H9 (cell line): ENCODE results near the gene PRTN3. TPM values are rescaled to one million over a fixed set of nuclear protein-coding genes. Genes with fewer than 3 reads are reported as not detected.

ENCODE experiments used
- DNase-seq: peaks from one replicate; pipeline ENCODE4 v3.0.0-alpha.2; 2017
- H2AFZ ChIP-seq: one replicate; pipeline ENCODE4 v1.6.1; 2013; ENCODE audit warnings: mild to moderate bottlenecking, low read length, control low read depth, moderate library complexity
- H2AK5ac ChIP-seq: 2 replicates; pipeline ENCODE4 v1.6.1; 2013; ENCODE audit warnings: low read length, control low read depth, mixed read lengths; ENCODE audit not compliant: insufficient read length
- H2BK120ac ChIP-seq: one replicate; pipeline ENCODE4 v1.6.1; 2013; ENCODE audit warnings: low read depth, mild to moderate bottlenecking, low read length, control low read depth, inconsistent platforms; ENCODE audit not compliant: poor library complexity, severe bottlenecking
- H2BK12ac ChIP-seq: 2 replicates; pipeline ENCODE4 v1.6.1; 2013; ENCODE audit warnings: low read length, control low read depth, mixed read lengths, low read depth; ENCODE audit not compliant: insufficient read length
- H2BK15ac ChIP-seq: 2 replicates; pipeline ENCODE4 v1.6.1; 2013; ENCODE audit warnings: low read depth, low read length, control low read depth
- H2BK20ac ChIP-seq: one replicate; pipeline ENCODE4 v1.6.1; 2013; ENCODE audit warnings: low read depth, mild to moderate bottlenecking, low read length, control low read depth, inconsistent platforms; ENCODE audit not compliant: poor library complexity, severe bottlenecking
- H2BK5ac ChIP-seq: 2 replicates; pipeline ENCODE4 v1.6.1; 2013; ENCODE audit warnings: low read length, control low read depth, mixed read lengths; ENCODE audit not compliant: insufficient read length
- H3K14ac ChIP-seq: 2 replicates; pipeline ENCODE4 v1.6.1; 2013; ENCODE audit warnings: low read length, control low read depth; ENCODE audit not compliant: insufficient read depth
- H3K18ac ChIP-seq: 2 replicates; pipeline ENCODE4 v1.6.1; 2013; ENCODE audit warnings: low read depth, mild to moderate bottlenecking, mixed read lengths, low read length, control low read depth; ENCODE audit not compliant: insufficient read length
- H3K23ac ChIP-seq: 2 replicates; pipeline ENCODE4 v1.6.1; 2013; ENCODE audit warnings: low read length, control low read depth, mixed read lengths, low read depth; ENCODE audit not compliant: insufficient read length
- H3K23me2 ChIP-seq: 2 replicates; pipeline ENCODE4 v1.6.1; 2013; ENCODE audit warnings: low read depth, mild to moderate bottlenecking, mixed read lengths, low read length, control low read depth; ENCODE audit not compliant: insufficient read length, poor library complexity, severe bottlenecking
- H3K27ac ChIP-seq: 2 replicates; pipeline ENCODE4 v1.5.1; 2013; ENCODE audit warnings: low read length, control low read depth, mixed read lengths, low read depth; ENCODE audit not compliant: insufficient read length
- H3K27me3 ChIP-seq: 2 replicates; pipeline ENCODE4 v1.6.1; 2013; ENCODE audit warnings: low read length, control low read depth, inconsistent platforms; ENCODE audit not compliant: insufficient read depth
- H3K4ac ChIP-seq: 2 replicates; pipeline ENCODE4 v1.6.1; 2013; ENCODE audit warnings: low read depth, mild to moderate bottlenecking, control low read depth, inconsistent platforms, low read length, moderate library complexity
- H3K4me1 ChIP-seq: 2 replicates; pipeline ENCODE4 v1.6.1; 2013; ENCODE audit warnings: low read length, control low read depth, inconsistent platforms; ENCODE audit not compliant: insufficient read depth
- H3K4me2 ChIP-seq: 2 replicates; pipeline ENCODE4 v1.6.1; 2013; ENCODE audit warnings: low read length, control low read depth, mixed read lengths; ENCODE audit not compliant: insufficient read length, insufficient read depth
- H3K56ac ChIP-seq: 2 replicates; pipeline ENCODE4 v1.6.1; 2013; ENCODE audit warnings: low read depth, mild to moderate bottlenecking, mixed read lengths, low read length, control low read depth; ENCODE audit not compliant: insufficient read length
- H3K79me1 ChIP-seq: 2 replicates; pipeline ENCODE4 v1.6.1; 2013; ENCODE audit warnings: low read depth, mild to moderate bottlenecking, moderate library complexity, low read length, control low read depth, inconsistent platforms; ENCODE audit not compliant: insufficient read depth, poor library complexity, severe bottlenecking
- H3K79me2 ChIP-seq: 2 replicates; pipeline ENCODE4 v1.6.1; 2013; ENCODE audit warnings: low read length, control low read depth, inconsistent platforms; ENCODE audit not compliant: insufficient read depth
- H3K9ac ChIP-seq: 2 replicates; pipeline ENCODE4 v1.6.1; 2013; ENCODE audit warnings: low read length, control low read depth, mixed read lengths; ENCODE audit not compliant: insufficient read length; ENCODE audit errors: extremely low read depth
- H3K9me3 ChIP-seq: one replicate; pipeline ENCODE4 v1.6.1; 2013; ENCODE audit warnings: low read depth, low read length, inconsistent platforms; ENCODE audit not compliant: control insufficient read depth
- H3T11ph ChIP-seq: one replicate; pipeline ENCODE4 v1.6.1; 2013; ENCODE audit warnings: mild to moderate bottlenecking, low read length, control low read depth, inconsistent platforms
- H4K20me1 ChIP-seq: one replicate; pipeline ENCODE4 v1.6.1; 2013; ENCODE audit not compliant: control insufficient read depth, insufficient read length, insufficient read depth
- H4K5ac ChIP-seq: 2 replicates; pipeline ENCODE4 v1.6.1; 2013; ENCODE audit warnings: low read depth, mild to moderate bottlenecking, mixed read lengths, low read length, control low read depth; ENCODE audit not compliant: insufficient read length
- H4K8ac ChIP-seq: replicated peaks from 2 replicates; pipeline ENCODE4 v1.6.1; 2013; ENCODE audit warnings: low read length, control low read depth, mixed read lengths, low read depth; ENCODE audit not compliant: insufficient read length
- H4K91ac ChIP-seq: 2 replicates; pipeline ENCODE4 v1.6.1; 2013; ENCODE audit warnings: low read depth, mild to moderate bottlenecking, moderate library complexity, mixed read lengths, low read length, control low read depth; ENCODE audit not compliant: insufficient read length
- H3K27ac Mint-ChIP-seq, 3 experiments: 2 replicates in 2 of 3; 3 replicates in 1 of 3; pipeline ENCODE4 v1.8.0; 2020 to 2021; ENCODE audit warnings: mixed read lengths in 3 of 3, mild to moderate bottlenecking in 1 of 3, moderate library complexity in 1 of 3
- H3K27me3 Mint-ChIP-seq: 2 replicates; pipeline ENCODE4 v1.8.0; 2021; ENCODE audit warnings: low read depth, mild to moderate bottlenecking, moderate library complexity, mixed read lengths
- H3K36me3 Mint-ChIP-seq, 3 experiments: 2 replicates in 2 of 3; 3 replicates in 1 of 3; pipeline ENCODE4 v1.8.0; 2020 to 2021; ENCODE audit warnings: low read depth in 3 of 3, mixed read lengths in 3 of 3; ENCODE audit not compliant: insufficient read depth in 1 of 3
- H3K4me1 Mint-ChIP-seq, 2 experiments: 2 replicates each; pipeline ENCODE4 v1.8.0; 2020; ENCODE audit warnings: mixed read lengths in 2 of 2
- H3K4me3 Mint-ChIP-seq, 2 experiments: 2 replicates in 1 of 2; 3 replicates in 1 of 2; pipeline ENCODE4 v1.8.0; 2020 to 2021; ENCODE audit warnings: mild to moderate bottlenecking in 2 of 2, mixed read lengths in 2 of 2, moderate library complexity in 1 of 2
- H3K9me3 Mint-ChIP-seq, 2 experiments: 2 replicates in 1 of 2; 3 replicates in 1 of 2; pipeline ENCODE4 v1.8.0; 2020; ENCODE audit warnings: mild to moderate bottlenecking in 2 of 2, mixed read lengths in 2 of 2, moderate library complexity in 1 of 2
- CTCF ChIP-seq: fragments of 200-600 bp; sonication (generic); conservative IDR thresholded peaks from 3 replicates; pipeline ENCODE4 v1.8.0; 2021; ENCODE audit warnings: antibody characterized with exemption, mild to moderate bottlenecking
- WGBS: extraction: QIAGEN DNeasy Blood & Tissue Kit; methylation state at CpG from one replicate; pipeline ENCODE4 v1.1.7; 2013; ENCODE audit warnings: missing lambda C conversion rate, low lambda C conversion rate, mixed read lengths; ENCODE audit not compliant: insufficient read length; ENCODE audit errors: extremely low coverage; 5-methylcytosine and 5-hydroxymethylcytosine counted together
- total RNA-seq: library from RNA; stranded (reverse); gene quantifications from 2 replicates; pipeline ENCODE4 v1.2.1, GENCODE V29; 2021

PRTN3 gene
- total RNA-seq, 1 experiment from 2014 or later, result 0.31 TPM

- H3K4me2 ChIP-seq, result no peak overlapping the region
- peaks cover 13% of the 10 kb centered on the region for H3K79me1 ChIP-seq
- no peaks in the 10 kb centered on the region; the same call in 1 of the 2 replicates for H3K4me1 ChIP-seq
- peaks cover 56% of the 10 kb centered on the region; the same call in 1 of the 2 replicates for H3K79me2 ChIP-seq
- no CpG with 5 or more reads among the region's 31 CpGs for WGBS
- H2BK12ac ChIP-seq, result no peak overlapping the region
- H3K18ac ChIP-seq, result no peak overlapping the region
- no peak overlapping the region for H2BK120ac ChIP-seq
- no peak overlapping the region for H3K23ac ChIP-seq
- H3K4me3 Mint-ChIP-seq, result no peak overlapping the region; a peak in 1 of 5 replicates
- H2BK5ac ChIP-seq, result no peak overlapping the region
- H3K56ac ChIP-seq, result no peak overlapping the region
- peaks cover 23 to 36% of the 10 kb centered on the region in 2 experiments for H3K4me1 Mint-ChIP-seq
- H3K27ac ChIP-seq, result no peak overlapping the region
- no peak overlapping the region for H4K91ac ChIP-seq
- peaks cover 5% of the 10 kb centered on the region for H3K23me2 ChIP-seq
- H3K27me3 ChIP-seq, result no peaks in the 10 kb centered on the region
- H3K27me3 Mint-ChIP-seq, result no peaks in the 10 kb centered on the region
- no peak overlapping the region for H3K4ac ChIP-seq
- H3K36me3 Mint-ChIP-seq, result peaks cover 59 to 82% (median 78%) of the 10 kb centered on the region in 3 experiments
- H2BK20ac ChIP-seq, result no peak overlapping the region
- no peak overlapping the region for H4K5ac ChIP-seq
- no peak overlapping the region for H2AK5ac ChIP-seq
- H4K8ac ChIP-seq, result no peak overlapping the region
- H3K9me3 ChIP-seq, result no peaks in the 10 kb centered on the region
- no peak overlapping the region for H3T11ph ChIP-seq
- H3K9me3 Mint-ChIP-seq, result no peaks in the 10 kb centered on the region; a peak in 1 of 5 replicates
- no peak overlapping the region for H3K9ac ChIP-seq
- peak overlapping the region in 1 of 3 experiments; percentile 68; a peak in 2 of 7 replicates for H3K27ac Mint-ChIP-seq
- no peak overlapping the region for H2BK15ac ChIP-seq
- H2AFZ ChIP-seq, result no peak overlapping the region
- H4K20me1 ChIP-seq, result peaks cover 4% of the 10 kb centered on the region
- no peak for TF ChIP-seq CTCF
- peak; percentile 27 for DNase-seq
- H3K14ac ChIP-seq, result no peak overlapping the region
Observed at GRCh38 chr19:803686-804418, 36.9 kb upstream of the PRTN3 start.
